GM19238 (cell line): ENCODE data around the gene UMODL1.
A peak's percentile ranks its signal among the peaks of the same experiment; 100 is the strongest.

ENCODE experiments used
- DNase-seq: peaks from one replicate; pipeline ENCODE4 v3.0.0; 2011; ENCODE audit warnings: low spot score; ENCODE audit not compliant: insufficient read length

Gene UMODL1

GRCh38 chr21:42187976-42188653 lies 117.0 kb downstream of the UMODL1 start:
- DNase-seq = peak; percentile 82

- no peak for DNase-seq
These were observed 117.5 kb downstream of the UMODL1 start for GRCh38 chr21:42188663-42189062.

- no peak for DNase-seq
These were observed 118.3 kb downstream of the UMODL1 start for GRCh38 chr21:42189431-42189830.

GRCh38 chr21:42189860-42190485 lies 118.9 kb downstream of the UMODL1 start:
- DNase-seq = no peak

GRCh38 chr21:42190486-42190863 lies 119.4 kb downstream of the UMODL1 start:
- DNase-seq = no peak

GRCh38 chr21:42191064-42191463 lies 119.9 kb downstream of the UMODL1 start:
- no peak for DNase-seq

- DNase-seq = no peak
These were observed 120.8 kb downstream of the UMODL1 start for GRCh38 chr21:42191696-42192595.
